Peyer's patch (tissue), 4 donors: Measurements from ENCODE around the gene TUB. TPM values are rescaled to one million over a fixed set of nuclear protein-coding genes. Genes with fewer than 3 reads are reported as not detected.

ENCODE experiments used
- DNase-seq, 3 donors: peaks; one replicate each; pipeline ENCODE4 v3.0.0-alpha.2; 2017 to 2019
- H3K27ac ChIP-seq, 4 donors: fragments of 200-600 bp; sonication (generic); one replicate each; pipeline ENCODE4 v1.5.1; 2016 to 2019
- H3K27me3 ChIP-seq, 2 donors: fragments of 200-600 bp; sonication (generic); one replicate each; pipeline ENCODE4 v1.5.1; 2019
- H3K36me3 ChIP-seq, 3 donors: fragments of 200-600 bp; sonication (generic); one replicate each; pipeline ENCODE4 v1.5.1; 2016 to 2019
- H3K4me1 ChIP-seq, 4 donors: fragments of 200-600 bp; sonication (generic); one replicate each; pipeline ENCODE4 v1.5.1; 2016 to 2019
- H3K4me3 ChIP-seq, 4 donors: fragments of 200-600 bp; sonication (generic); 1 replicate in 3 of 4; 2 replicates in 1 of 4; pipeline ENCODE4 v1.5.1; 2016 to 2019; ENCODE audit warnings: mild to moderate bottlenecking in 1 of 4
- H3K9me3 ChIP-seq, 4 donors: fragments of 200-600 bp; sonication (generic); one replicate each; pipeline ENCODE4 v1.5.1; 2016 to 2019; ENCODE audit warnings: mild to moderate bottlenecking in 1 of 4
- POLR2A ChIP-seq, 2 donors: fragments of 450-650 bp; IDR thresholded peaks; one replicate each; pipeline ENCODE4 v1.5.1; 2017; ENCODE audit warnings: antibody characterized with exemption in 2 of 2, mild to moderate bottlenecking in 2 of 2, moderate library complexity in 2 of 2
- total RNA-seq, 4 donors: library from RNA; depleted of rRNA; stranded (reverse); fragments of >200 nt; gene quantifications; one replicate each; pipeline ENCODE4 v1.1.0, GENCODE V29; 2016
- TF ChIP-seq, protein P1 (sequence below), 6 experiments: fragments of 450-650 bp in 4 of 6; fragments of 200-600 bp in 2 of 6; sonication (generic) in 1 of 6; IDR thresholded peaks; one replicate each; pipeline ENCODE4 v1.5.1; 2017 to 2019; ENCODE audit warnings: antibody characterized with exemption in 6 of 6, mild to moderate bottlenecking in 3 of 6, moderate library complexity in 1 of 6

The TUB gene
- total RNA-seq, 4 donors from 2014 or later = 0.18 to 11.6 (median 2.4) TPM

DNA sequence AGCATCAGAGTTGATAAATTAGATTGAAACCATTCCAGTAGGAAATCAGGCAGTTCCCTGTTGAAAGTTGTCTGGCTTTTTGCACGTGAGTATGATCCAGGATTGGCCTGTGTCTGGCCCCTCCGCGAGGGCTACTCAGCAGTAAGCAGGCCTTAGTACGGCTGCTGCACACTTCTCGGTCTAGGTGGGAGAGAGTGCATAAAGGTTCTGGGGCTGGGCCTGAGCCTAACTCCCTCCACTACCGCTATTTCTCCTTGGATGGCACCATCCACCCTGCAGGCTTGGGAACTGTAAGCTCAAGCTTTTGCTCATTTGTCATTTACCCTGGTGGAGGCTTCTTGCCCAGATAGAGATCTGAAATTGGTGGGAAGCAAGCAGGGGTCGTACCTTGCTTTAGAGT lies 22.0 kb downstream of the TUB start:
- Histone ChIP-seq H3K9me3 (no peaks in the 10 kb centered on the region), H3K4me3 (no peak overlapping the region), H3K36me3 (peaks cover 0 to 9% (median 0%) of the 10 kb centered on the region in 3 donors), H3K4me1 (no peaks in the 10 kb centered on the region), H3K27me3 (no peaks in the 10 kb centered on the region), H3K27ac (no peak overlapping the region)
- no peak for TF ChIP-seq POLR2A (IDR thresholded peaks at IDR 0.05)
- TF ChIP-seq, protein P1, sequence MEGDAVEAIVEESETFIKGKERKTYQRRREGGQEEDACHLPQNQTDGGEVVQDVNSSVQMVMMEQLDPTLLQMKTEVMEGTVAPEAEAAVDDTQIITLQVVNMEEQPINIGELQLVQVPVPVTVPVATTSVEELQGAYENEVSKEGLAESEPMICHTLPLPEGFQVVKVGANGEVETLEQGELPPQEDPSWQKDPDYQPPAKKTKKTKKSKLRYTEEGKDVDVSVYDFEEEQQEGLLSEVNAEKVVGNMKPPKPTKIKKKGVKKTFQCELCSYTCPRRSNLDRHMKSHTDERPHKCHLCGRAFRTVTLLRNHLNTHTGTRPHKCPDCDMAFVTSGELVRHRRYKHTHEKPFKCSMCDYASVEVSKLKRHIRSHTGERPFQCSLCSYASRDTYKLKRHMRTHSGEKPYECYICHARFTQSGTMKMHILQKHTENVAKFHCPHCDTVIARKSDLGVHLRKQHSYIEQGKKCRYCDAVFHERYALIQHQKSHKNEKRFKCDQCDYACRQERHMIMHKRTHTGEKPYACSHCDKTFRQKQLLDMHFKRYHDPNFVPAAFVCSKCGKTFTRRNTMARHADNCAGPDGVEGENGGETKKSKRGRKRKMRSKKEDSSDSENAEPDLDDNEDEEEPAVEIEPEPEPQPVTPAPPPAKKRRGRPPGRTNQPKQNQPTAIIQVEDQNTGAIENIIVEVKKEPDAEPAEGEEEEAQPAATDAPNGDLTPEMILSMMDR (IDR thresholded peaks at IDR 0.05) = no peak
- peak in 1 of 3 donors; percentile 2 for DNase-seq

DNA sequence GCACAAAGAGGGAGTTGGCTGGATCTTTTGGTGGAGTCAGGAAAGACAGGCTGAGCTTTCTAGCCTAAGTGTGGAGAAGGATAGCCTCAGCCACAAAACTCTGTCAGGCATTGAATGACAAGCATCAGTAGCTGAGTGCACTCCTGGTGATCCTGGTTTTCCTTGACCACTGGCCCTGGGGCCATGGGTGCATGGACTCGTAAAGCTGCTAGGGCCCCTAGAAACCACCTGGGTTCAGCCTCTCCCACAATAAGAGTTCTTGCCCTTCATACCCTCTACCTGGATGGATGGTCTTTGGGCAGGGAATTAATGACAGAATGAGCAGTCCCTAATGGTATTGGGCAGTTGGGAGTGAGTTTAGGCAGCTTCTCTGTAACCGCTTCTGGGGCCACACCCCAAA lies 22.9 kb downstream of the TUB start:
- Histone ChIP-seq H3K4me1 (no peaks in the 10 kb centered on the region), H3K9me3 (no peaks in the 10 kb centered on the region), H3K4me3 (no peak overlapping the region), H3K27me3 (no peaks in the 10 kb centered on the region), H3K36me3 (peaks cover 0 to 9% (median 0%) of the 10 kb centered on the region in 3 donors), H3K27ac (no peak overlapping the region)
- TF ChIP-seq, protein P1 (IDR thresholded peaks at IDR 0.05) = no peak
- TF ChIP-seq POLR2A (IDR thresholded peaks at IDR 0.05) = no peak
- DNase-seq = no peak

DNA sequence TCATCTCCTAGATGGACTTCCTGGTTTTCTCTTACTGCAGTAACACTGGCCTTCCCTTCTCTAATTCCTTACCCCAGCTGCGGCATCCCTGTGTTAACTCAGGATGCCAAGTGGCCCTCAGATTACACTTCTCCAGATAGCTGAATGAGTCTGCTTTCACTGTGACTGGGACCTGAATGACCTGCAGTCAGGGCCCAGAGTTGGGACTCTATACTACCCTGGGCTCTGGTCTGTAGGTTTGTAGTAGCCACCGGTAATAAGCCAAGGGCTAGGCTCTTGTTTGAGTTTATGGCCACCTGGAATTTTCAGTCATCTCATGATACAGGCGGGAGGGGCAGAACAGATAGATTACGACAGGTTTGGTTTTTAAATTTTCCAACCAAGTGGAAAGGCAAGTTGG lies 24.1 kb downstream of the TUB start:
- H3K9me3 ChIP-seq = no peaks in the 10 kb centered on the region
- no peaks in the 10 kb centered on the region for H3K27me3 ChIP-seq
- TF ChIP-seq, protein P1 (IDR thresholded peaks at IDR 0.05) = no peak
- TF ChIP-seq POLR2A (IDR thresholded peaks at IDR 0.05) = no peak
- DNase-seq = no peak
- no peaks in the 10 kb centered on the region for H3K4me1 ChIP-seq
- peaks cover 0 to 9% (median 0%) of the 10 kb centered on the region in 3 donors for H3K36me3 ChIP-seq
- no peak overlapping the region for H3K4me3 ChIP-seq
- no peak overlapping the region for H3K27ac ChIP-seq

DNA sequence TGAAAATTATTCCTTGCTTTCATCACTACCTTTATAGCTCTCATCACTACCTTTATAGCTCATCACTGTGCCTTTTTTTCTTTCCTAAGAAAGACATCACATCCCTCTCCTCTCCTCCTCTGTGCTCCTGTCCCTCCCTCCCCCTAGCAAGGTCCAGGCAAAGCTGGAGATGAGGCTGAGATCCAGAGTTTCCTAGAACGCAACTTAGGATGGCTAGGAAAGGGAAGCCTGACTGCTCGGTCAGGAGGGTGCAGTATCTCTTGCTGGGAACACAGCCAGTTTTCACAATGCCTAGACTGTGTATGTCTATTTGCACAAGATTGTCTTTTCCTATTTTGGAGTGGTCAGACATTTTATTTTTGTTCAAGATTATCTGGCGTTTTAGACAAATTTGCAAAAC lies 24.7 kb downstream of the TUB start:
- no peak for TF ChIP-seq POLR2A (IDR thresholded peaks at IDR 0.05)
- TF ChIP-seq, protein P1 (IDR thresholded peaks at IDR 0.05) = no peak
- H3K4me1 ChIP-seq = no peaks in the 10 kb centered on the region
- H3K4me3 ChIP-seq = no peak overlapping the region
- peaks cover 0 to 9% (median 0%) of the 10 kb centered on the region in 3 donors for H3K36me3 ChIP-seq
- no peaks in the 10 kb centered on the region for H3K9me3 ChIP-seq
- no peak for DNase-seq
- no peak overlapping the region for H3K27ac ChIP-seq
- no peaks in the 10 kb centered on the region for H3K27me3 ChIP-seq

DNA sequence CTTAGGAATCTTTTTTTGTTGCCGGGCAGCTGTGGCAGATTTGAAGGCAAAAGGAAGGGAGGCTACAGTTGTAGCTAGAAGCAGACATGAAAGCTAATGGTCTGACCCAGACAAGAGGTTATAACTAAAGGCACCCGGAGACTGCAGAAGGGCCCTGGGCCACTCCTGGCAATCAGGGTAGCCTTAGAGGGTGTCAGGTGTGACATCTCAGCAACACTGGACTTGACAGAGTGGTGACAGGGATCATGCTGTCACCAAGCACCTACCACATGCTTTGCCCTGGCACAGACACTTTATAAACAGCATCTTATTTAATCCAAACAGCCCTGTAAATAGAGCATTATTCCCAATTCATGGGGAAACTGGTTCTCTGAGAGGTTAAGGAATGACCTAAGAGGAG lies 25.7 kb downstream of the TUB start:
- DNase-seq = no peak
- Histone ChIP-seq H3K36me3 (peaks cover 0 to 4% (median 0%) of the 10 kb centered on the region in 3 donors), H3K27ac (no peak overlapping the region), H3K27me3 (no peaks in the 10 kb centered on the region), H3K4me3 (no peak overlapping the region), H3K4me1 (no peaks in the 10 kb centered on the region), H3K9me3 (no peaks in the 10 kb centered on the region)
- no peak for TF ChIP-seq POLR2A (IDR thresholded peaks at IDR 0.05)
- TF ChIP-seq, protein P1 (IDR thresholded peaks at IDR 0.05) = no peak

DNA sequence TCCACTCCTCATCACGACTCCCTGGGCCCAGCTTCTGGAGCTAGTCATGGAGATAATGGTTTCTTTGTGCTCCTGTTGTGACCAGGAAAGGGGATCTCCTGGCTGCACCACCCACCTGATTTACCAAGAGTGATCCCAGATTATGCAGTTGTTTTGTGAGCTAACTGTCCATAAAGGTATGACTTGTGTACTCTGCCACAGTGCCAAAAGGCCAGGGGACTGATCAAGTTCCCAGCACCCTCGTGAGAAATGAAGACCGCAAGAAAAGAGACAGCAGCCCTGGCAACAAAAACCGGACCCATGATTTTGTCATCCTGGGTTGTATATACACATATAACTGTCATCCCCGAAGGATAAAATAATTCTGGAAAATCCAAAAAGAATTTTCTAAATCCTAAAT lies 26.6 kb downstream of the TUB start:
- no peak for TF ChIP-seq POLR2A (IDR thresholded peaks at IDR 0.05)
- TF ChIP-seq, protein P1 (IDR thresholded peaks at IDR 0.05) = no peak
- H3K27me3 ChIP-seq = no peaks in the 10 kb centered on the region
- H3K4me1 ChIP-seq = no peaks in the 10 kb centered on the region
- H3K4me3 ChIP-seq = no peak overlapping the region
- H3K27ac ChIP-seq = no peak overlapping the region
- no peak for DNase-seq
- no peaks in the 10 kb centered on the region for H3K9me3 ChIP-seq
- no peaks in the 10 kb centered on the region for H3K36me3 ChIP-seq
